Measurements from ENCODE around the gene LRRC3C. TPM values are rescaled to one million over a fixed set of nuclear protein-coding genes. Genes with fewer than 3 reads are reported as not detected.
A peak's percentile ranks its signal among the peaks of the same experiment; 100 is the strongest.
"Not testable (repeated sequence)": the region's sequence is repeated elsewhere in the genome, so short reads cannot be mapped to it uniquely, and the experiment has no call there.

The LRRC3C gene
- total RNA-seq (2014; rRNA removed; shearing (Covaris generic); ENCODE audit: low replicate concordance) = not detected in 2 replicates

- Histone ChIP-seq H3K4me3 (peak within 1 kb of the TSS; percentile 79), H3K9me3 (no peaks in the 10 kb centered on the region), H3K36me3 (peaks cover 24% of the 10 kb centered on the region), H3K27me3 (no peaks in the 10 kb centered on the region)
- DNase-seq = peak; percentile 95
Measured at GRCh38 chr17:39927101-39927928, at the start of gene LRRC3C, which contains the start of gene ORMDL3. Gene LRRC3C (plus strand): TSS chr17:39927732. CDS start chr17:39941524, 13,792 bp downstream. Gene ORMDL3 (minus strand): TSS chr17:39927601. CDS start chr17:39924203, 3,398 bp downstream.

- H3K9me3 ChIP-seq, H3K36me3 ChIP-seq, H3K4me3 ChIP-seq, DNase-seq: not testable (repeated sequence)
- peaks cover 73% of the 10 kb centered on the region for H3K27me3 ChIP-seq
Measured at GRCh38 chr17:39886102-39886501, 41.4 kb upstream of the LRRC3C start.

DNA sequence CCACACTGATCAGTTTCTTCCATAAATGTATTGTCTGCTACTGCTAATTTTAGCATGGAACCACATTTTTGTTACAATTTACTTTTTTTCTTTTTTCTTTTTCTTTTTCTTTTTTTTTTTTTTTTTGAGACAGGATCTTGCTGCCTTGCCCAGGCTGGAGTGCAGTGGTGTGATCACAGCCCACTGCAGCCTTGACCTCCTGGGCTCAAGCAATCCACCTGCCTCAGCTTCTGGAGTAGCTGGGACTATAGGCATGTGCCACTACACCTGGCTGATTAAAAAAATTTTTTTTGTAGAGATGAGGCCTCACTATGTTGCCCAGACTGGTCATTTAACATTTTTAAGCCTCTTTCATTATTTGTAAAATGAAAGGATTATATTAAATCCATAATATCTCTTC is 40.5 kb upstream of the LRRC3C start:
- no peak for DNase-seq
- H3K27me3 ChIP-seq = peaks cover 71% of the 10 kb centered on the region
- H3K36me3 ChIP-seq = no peaks in the 10 kb centered on the region
- H3K9me3 ChIP-seq = peaks cover 6% of the 10 kb centered on the region; the same call in 1 of the 2 replicates
- H3K4me3 ChIP-seq = no peak overlapping the region

DNA sequence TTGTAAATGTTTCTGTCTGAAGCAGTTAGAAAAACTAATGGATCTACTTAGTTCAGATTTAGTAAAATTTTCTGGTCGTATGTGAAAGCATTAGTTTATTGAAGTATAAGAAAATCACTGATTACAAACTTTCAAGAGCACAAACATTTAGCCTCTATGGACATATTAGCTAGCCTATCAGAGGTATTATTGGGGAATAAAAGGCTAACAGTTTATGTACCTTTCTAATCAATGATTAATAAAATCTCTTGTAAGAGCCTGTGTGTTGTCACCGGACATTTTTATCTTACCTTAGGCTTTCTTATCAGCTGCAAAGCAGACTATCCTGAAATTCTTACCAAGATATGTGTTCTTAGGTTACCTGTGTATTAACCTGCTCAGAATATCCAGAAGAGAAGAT is 38.3 kb upstream of the LRRC3C start:
- peaks cover 72% of the 10 kb centered on the region for H3K27me3 ChIP-seq
- no peak for DNase-seq
- H3K36me3 ChIP-seq = no peaks in the 10 kb centered on the region
- H3K4me3 ChIP-seq = no peak overlapping the region
- peaks cover 6% of the 10 kb centered on the region; the same call in 1 of the 2 replicates for H3K9me3 ChIP-seq

GRCh38 chr17:39894681-39895376 is 32.7 kb upstream of the LRRC3C start:
- Histone ChIP-seq H3K4me3 (no peak overlapping the region), H3K9me3 (peaks cover 6% of the 10 kb centered on the region; the same call in 1 of the 2 replicates), H3K36me3 (no peaks in the 10 kb centered on the region), H3K27me3 (peaks cover 26% of the 10 kb centered on the region)
- DNase-seq = no peak

- H3K36me3 ChIP-seq = peaks cover 2% of the 10 kb centered on the region; the same call in 1 of the 2 replicates
- peaks cover 6% of the 10 kb centered on the region; the same call in 1 of the 2 replicates for H3K27me3 ChIP-seq
- H3K9me3 ChIP-seq = no peaks in the 10 kb centered on the region
- H3K4me3 ChIP-seq = no peak overlapping the region
- DNase-seq = no peak
Measured at GRCh38 chr17:39898088-39898487, 29.4 kb upstream of the LRRC3C start.

DNA sequence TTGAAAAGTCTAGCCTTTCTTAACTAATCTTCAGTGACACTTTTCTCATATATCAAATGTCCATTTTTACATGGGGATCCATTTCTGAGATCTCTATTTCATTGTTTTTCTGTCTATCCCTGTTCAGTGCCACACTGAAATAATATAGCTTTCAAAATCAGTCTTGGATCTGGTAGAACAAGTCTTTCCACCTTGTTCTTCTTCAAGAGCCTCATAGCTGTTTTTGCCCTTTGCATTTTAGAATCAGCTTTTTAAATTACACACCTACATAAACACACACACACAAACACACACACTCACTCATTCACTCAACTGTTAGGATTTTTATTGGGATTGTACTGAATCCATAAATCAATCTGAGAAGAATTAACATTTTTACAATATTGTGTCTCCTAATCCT is 28.3 kb upstream of the LRRC3C start:
- DNase-seq = no peak
- Histone ChIP-seq H3K9me3 (no peaks in the 10 kb centered on the region), H3K4me3 (no peak overlapping the region), H3K27me3 (0 out of 2 replicates have a peak, but pooled peaks cover 2% of the 10 kb centered on the region), H3K36me3 (peaks cover 3% of the 10 kb centered on the region)

GRCh38 chr17:39902027-39902426 is 25.5 kb upstream of the LRRC3C start:
- not testable (repeated sequence) for H3K9me3 ChIP-seq, H3K36me3 ChIP-seq, DNase-seq, H3K4me3 ChIP-seq, H3K27me3 ChIP-seq

- H3K4me3 ChIP-seq = no peak overlapping the region
- peaks cover 3% of the 10 kb centered on the region for H3K36me3 ChIP-seq
- 0 out of 2 replicates have a peak, but pooled peaks cover under 1% of the 10 kb centered on the region for H3K27me3 ChIP-seq
- DNase-seq = no peak
- no peaks in the 10 kb centered on the region for H3K9me3 ChIP-seq
Measured at GRCh38 chr17:39903158-39903884, 24.2 kb upstream of the LRRC3C start.

DNA sequence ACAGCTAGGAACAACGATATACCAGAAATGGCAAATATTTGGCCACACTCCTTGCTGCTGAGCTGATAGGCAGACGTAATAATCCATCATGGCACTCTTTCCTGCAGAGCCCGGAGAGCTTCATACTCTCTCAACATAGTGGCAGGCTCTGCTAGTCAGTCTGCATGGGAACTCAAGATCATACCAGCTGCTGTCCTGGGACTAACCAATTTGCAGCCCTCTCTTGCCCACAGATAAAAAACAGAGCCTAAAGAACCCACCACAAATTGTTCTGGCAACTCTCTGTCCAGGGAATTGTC is 22.6 kb upstream of the LRRC3C start:
- no peaks in the 10 kb centered on the region for H3K9me3 ChIP-seq
- H3K36me3 ChIP-seq = peaks cover 9% of the 10 kb centered on the region
- DNase-seq = no peak
- no peaks in the 10 kb centered on the region for H3K27me3 ChIP-seq
- H3K4me3 ChIP-seq = no peak overlapping the region

GRCh38 chr17:39908789-39909352 is 18.7 kb upstream of the LRRC3C start:
- no peaks in the 10 kb centered on the region for H3K9me3 ChIP-seq
- H3K36me3 ChIP-seq = peaks cover 16% of the 10 kb centered on the region
- no peak overlapping the region for H3K4me3 ChIP-seq
- no peak for DNase-seq
- no peaks in the 10 kb centered on the region for H3K27me3 ChIP-seq

GRCh38 chr17:39913989-39914388 is 13.5 kb upstream of the LRRC3C start:
- Histone ChIP-seq H3K27me3 (no peaks in the 10 kb centered on the region), H3K9me3 (no peaks in the 10 kb centered on the region), H3K4me3 (no peak overlapping the region), H3K36me3 (peaks cover 12% of the 10 kb centered on the region)
- DNase-seq = no peak

GRCh38 chr17:39915559-39915958 is 12.0 kb upstream of the LRRC3C start:
- Histone ChIP-seq H3K4me3 (no peak overlapping the region), H3K27me3 (no peaks in the 10 kb centered on the region), H3K36me3 (peaks cover 19% of the 10 kb centered on the region), H3K9me3 (no peaks in the 10 kb centered on the region)
- DNase-seq = no peak

GRCh38 chr17:39916918-39917317 is 10.6 kb upstream of the LRRC3C start:
- DNase-seq = no peak
- peaks cover 25% of the 10 kb centered on the region for H3K36me3 ChIP-seq
- no peak overlapping the region for H3K4me3 ChIP-seq
- no peaks in the 10 kb centered on the region for H3K9me3 ChIP-seq
- no peaks in the 10 kb centered on the region for H3K27me3 ChIP-seq

DNA sequence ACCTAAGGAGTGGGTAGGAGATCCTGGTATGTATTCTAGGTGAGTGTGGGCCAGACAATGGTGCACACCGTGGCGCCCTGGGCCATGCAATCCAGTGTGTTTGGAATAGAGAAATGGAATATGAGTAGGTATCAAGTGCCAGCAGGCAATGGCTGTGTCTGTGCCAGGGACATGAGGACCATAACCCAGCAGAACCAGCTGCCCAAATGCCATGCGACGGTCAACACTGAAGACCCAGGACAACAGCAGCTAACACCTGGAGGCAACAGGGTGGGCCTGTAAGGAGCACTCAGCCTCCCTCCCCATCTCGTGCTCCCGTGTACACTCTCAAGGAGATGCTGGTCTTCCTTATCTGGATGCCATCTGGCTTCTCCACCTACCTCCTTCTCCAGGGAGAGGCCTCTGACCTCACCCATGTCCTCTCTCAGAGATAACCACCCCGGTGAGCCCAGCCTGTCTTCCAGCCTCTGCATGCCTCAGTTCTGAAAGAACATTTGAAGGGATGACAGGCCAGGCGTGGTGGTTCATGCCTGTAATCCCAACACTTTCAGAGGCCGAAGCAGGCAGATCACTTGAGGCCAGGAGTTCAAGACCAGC is 8.3 kb upstream of the LRRC3C start:
- Histone ChIP-seq H3K27me3 (no peaks in the 10 kb centered on the region), H3K9me3 (no peaks in the 10 kb centered on the region), H3K4me3 (no peak overlapping the region), H3K36me3 (peaks cover 45% of the 10 kb centered on the region)
- DNase-seq = no peak

Data from MG63 (cell line).